Measurements from ENCODE around the gene WDR88.
A peak's percentile ranks its signal among the peaks of the same experiment; 100 is the strongest.
"Not testable (repeated sequence)": the region's sequence is repeated elsewhere in the genome, so short reads cannot be mapped to it uniquely, and the experiment has no call there.

The WDR88 gene

GRCh38 chr19:33132021-33132420, at the start of gene WDR88:
TSS of gene WDR88 (plus strand) at chr19:33132114. CDS start at chr19:33132170, 56 bp downstream.
- DNase-seq (ENCODE audit: low spot score), result no peak

- DNase-seq (ENCODE audit: low spot score), result no peak
Observed at GRCh38 chr19:33085570-33086128, 46.3 kb upstream of the WDR88 start.

GRCh38 chr19:33086955-33087354, 45.0 kb upstream of the WDR88 start:
- no peak for DNase-seq (ENCODE audit: low spot score)

- DNase-seq (ENCODE audit: low spot score), result no peak
Observed at GRCh38 chr19:33089010-33089409, 42.9 kb upstream of the WDR88 start.

GRCh38 chr19:33090179-33090578, 41.7 kb upstream of the WDR88 start:
- DNase-seq (ENCODE audit: low spot score), result no peak

DNA sequence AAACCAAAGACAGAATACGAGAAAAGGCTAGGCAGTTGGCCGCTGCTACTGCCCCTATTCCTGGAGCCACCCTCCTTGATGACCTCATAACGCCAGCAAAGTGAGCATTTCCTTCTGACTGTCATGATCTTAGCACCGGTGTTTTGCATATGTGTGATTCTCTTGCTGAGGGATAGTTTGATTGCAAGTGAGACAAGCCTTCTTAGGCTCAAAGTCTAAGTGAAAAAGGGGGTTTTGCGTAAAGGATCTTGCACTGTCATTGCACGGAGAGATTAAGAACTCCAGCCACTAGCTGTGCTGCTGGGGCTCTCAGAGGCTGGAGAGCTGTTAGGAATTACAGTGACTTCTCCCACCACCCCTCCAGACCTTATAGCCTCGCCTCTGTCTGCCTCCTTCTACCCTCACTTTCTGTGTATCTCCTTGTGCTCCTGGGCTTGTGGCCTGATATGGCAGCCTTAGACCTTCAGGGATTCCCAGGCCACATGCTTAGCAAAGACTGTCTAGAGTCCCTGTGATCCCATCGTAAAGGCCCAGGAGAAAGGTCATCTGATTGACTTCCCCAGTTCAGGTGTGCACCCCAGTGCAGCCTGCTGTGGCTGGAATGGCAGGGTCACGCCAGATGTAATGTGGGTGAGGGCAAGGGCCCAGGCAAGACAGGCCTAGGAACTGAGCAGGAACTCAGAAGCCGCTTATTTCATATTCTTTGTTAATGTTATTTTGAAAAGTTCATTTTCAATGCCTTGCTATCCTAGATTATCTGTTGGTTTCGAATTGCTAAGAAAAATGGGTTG, 38.3 kb upstream of the WDR88 start:
- no peak for DNase-seq (ENCODE audit: low spot score)

DNA sequence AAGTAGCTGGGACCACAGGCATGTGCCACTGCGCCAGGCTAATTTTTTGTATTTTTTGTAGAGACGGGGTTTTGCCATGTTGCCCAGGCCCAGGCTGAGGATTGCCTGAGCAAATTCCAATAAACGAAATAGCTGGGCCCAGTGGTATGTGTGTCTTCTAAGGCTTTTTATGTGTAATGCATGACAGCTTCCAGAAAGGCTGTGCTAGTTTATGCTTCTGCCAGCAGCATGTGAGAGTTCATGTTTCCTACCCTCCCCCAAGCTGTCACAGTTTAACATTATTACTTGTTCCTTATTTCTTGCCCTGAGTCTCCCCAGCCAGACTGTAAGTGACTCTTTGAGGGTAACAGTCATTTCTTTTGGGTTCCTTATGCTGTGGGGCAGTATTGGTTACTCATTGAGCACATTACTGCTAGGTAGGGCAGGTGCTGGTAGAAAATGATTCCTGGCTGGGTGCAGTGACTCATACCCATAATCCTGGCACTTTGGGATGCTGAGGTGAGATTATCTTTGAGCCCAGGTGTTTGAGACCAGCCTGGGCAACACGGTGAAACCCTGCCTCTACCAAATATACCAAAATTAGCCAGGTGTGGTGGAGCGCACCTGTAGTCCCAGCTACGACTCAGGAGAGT, 37.4 kb upstream of the WDR88 start:
- DNase-seq (ENCODE audit: low spot score), result no peak

GRCh38 chr19:33096005-33096404, 35.9 kb upstream of the WDR88 start:
- DNase-seq (ENCODE audit: low spot score), result peak; percentile 16

DNA sequence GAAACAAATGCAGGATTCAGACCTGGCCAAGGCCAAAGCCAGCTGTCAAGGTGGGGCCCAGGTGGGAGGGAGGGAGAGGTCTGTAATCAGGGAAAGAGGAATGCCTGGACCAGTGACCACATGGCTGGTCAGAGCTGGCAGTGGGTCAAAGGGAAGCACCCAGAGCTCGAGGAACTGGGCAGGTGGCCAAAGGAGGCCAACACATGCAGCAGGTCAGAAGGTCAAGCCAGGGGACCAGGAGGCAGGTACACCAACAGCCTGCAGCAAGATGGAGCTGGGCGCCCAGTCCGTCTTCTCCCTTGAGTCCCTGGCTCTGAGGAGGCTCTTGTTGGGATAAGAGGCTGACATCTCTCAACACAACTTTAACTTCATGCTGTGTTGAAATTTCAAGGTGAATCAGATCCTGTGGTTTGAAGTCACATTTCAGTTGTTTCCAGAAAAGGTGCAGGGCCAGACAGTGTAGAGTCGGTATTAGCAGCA, 33.8 kb upstream of the WDR88 start:
- no peak for DNase-seq (ENCODE audit: low spot score)

DNA sequence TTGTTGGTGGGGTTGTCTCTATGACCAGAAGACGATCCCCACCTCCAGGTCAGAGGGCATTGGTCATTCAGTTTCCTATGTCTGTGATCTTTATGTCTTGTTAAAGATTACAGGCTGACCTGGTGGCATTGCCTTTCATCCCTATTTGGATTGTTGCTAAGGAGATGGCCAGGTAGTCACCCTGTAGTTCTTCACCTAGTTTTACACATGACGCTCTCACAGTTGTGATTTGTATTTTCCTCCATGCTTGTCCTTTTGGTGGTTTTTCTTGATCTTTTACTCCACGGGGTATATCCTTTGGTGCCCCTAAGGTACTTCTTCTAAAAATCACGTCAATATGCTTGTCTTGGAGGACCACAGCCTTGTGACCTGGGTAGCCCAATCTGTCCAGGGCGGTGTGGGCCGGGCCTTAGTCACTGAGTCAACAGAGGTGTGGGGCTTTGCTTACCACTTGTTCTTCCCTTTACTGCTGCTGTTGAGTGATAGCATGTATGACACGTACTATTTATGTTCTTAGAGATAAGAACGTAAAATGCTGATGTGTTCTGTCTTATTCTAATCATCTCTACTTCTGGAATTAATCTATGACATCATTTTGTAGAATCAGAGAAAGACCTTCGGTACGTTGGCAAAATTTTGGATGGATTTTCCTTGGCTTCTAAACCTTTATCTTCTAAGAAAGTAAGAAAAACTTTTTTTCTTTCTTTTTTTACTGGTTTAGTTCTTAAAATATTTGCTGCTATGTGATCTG, 30.8 kb upstream of the WDR88 start:
- no peak for DNase-seq (ENCODE audit: low spot score)

GRCh38 chr19:33102893-33103292, 29.0 kb upstream of the WDR88 start:
- no peak for DNase-seq (ENCODE audit: low spot score)

GRCh38 chr19:33108161-33108560, 23.8 kb upstream of the WDR88 start:
- no peak for DNase-seq (ENCODE audit: low spot score)

DNA sequence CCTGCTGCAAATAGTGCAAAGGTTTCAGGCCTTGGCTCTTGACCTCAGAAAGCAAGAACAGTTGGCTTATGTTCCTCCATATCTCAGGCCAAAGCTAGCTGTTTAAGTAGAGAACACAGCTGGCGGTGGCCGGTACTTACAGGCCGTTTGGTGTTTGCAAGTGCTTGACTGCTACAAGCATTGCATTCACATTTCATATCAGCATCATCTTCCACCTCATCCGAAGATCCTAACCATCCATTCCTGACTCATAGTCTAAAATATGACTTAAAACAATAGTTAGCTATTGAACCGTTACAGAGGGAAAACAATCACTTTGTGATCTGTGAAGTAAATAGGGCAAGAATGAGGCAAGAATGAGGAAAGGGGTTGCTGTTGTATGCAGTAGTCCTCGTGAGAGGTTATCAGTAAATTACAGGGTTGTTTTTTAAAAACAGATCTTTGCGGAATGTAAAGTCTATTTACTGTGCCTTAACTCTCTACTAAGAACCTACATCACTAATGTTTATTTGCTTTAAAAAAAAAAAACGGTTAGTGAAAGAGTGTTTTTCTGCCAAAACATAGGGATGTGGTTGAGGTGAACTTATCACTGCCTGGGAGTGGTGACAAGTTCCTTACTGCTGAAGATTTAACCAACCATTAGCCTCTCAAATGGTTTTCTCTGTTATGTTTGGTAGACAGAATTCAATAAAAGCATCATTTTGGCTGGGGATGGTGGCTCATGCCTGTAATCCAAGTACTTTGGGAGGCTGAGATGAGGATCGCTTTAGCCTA, 21.6 kb upstream of the WDR88 start:
- DNase-seq (ENCODE audit: low spot score), result no peak

DNA sequence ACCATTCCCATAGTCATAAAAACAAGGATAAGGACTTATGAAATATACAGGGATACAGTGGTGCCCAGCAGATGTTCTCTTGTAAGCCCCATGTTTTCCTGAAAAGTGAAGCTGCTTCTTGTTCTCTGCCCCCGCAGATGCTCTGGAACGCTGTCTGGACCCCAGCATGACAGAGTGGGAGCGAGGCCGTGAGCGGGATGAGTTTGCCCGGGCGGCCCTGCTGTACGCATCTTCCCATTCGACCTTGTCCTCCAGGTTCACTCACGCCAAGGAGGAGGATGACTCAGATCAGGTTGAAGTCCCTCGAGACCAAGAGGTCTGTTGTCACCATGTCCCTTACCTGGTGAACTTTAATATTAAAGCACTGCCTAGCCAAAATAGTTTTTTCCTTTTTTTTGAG, 20.3 kb upstream of the WDR88 start:
- DNase-seq (ENCODE audit: low spot score), result no peak

- DNase-seq (ENCODE audit: low spot score), result no peak
Observed at GRCh38 chr19:33114312-33114711, 17.6 kb upstream of the WDR88 start.

- no peak for DNase-seq (ENCODE audit: low spot score)
Observed at GRCh38 chr19:33117501-33117900, 14.4 kb upstream of the WDR88 start.

DNA sequence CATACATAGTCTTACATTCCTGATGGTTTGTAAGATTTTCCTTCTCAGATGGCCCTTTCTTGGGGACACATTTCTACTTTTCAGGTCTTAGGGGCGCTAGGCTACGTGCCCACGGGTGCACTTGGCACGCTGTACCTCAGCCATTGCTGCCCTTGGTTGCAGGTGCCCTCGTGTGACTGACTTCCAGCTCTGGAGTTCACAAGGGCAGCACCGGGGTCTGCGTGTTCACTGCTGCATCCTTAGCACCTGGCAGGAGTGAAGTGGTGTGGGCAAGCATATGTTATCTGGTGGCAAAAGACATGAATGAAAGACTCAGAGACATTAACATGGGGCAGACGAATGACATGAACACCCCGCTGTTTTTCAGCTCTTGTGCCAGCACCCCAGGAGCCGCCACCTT, 13.3 kb upstream of the WDR88 start:
- no peak for DNase-seq (ENCODE audit: low spot score)

DNA sequence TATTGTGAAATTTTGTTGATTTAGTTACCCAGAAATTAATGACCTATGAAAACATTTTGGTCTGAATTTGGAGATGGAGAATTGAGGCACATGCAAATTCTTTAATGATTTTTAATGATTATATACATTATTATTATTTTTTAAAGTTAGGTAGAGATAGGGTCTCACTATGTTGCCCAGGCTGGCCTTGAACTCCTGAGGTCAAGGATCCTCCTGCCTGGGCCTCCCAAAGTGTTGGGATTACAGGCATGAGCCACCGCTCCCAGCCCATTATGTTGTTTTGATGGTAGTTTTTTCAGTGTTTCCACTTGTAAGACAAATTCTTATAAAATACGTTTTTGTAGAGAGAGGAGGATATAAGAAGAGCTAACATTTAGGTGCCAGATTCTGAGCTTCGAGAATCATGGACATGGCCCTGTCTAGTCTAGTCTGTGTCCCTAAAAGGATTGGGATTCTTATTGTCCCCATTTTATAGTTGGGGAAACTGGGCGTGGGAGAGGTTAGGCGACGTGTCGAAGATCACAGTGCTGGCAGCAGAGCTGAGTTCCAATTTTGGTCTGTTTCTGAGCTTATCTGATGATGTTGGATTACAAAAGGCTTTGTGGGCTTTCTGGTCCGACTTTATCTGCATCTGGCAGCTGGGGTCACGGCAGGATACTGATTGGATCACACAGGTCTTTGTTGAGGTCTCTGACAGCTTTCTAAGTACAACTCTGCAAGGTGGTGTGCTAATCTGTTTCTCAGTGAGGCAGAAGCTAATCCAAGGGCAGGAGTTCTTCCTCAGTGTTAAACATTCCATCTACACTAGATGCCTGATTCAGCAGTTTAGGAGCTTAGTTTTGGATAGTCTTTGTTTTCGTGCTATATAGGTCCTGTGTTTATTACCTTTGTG, 7.5 kb upstream of the WDR88 start:
- DNase-seq (ENCODE audit: low spot score), result no peak

GRCh38 chr19:33125929-33126388, 6.0 kb upstream of the WDR88 start:
- peak; percentile 78 for DNase-seq (ENCODE audit: low spot score)

- DNase-seq (ENCODE audit: low spot score), result not testable (repeated sequence)
Observed at GRCh38 chr19:33126712-33127111, 5.2 kb upstream of the WDR88 start.

DNA sequence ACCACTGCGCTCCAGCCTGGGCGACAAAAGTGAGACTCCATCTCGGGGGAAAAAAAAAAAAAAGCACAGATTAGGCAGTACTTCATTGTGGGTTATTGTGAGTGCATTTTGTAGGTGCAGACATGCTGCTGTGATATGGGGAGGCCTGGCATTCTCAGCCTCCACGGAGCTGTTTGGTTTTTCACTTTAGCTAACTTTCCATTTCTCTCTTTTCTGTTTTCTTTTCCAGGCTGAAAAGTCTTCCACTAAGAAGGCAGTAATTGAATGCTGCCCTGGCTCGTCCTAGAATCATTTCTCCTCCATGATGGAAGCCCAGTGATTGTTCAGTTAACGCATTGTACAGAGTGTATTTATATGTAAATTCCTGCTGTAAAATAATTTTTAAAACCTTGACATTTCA, 2.0 kb upstream of the WDR88 start:
- no peak for DNase-seq (ENCODE audit: low spot score)
